Dermis blood vessel endothelial cell (primary cell): Measurements from ENCODE around the gene MAX. TPM values are rescaled to one million over a fixed set of nuclear protein-coding genes. Genes with fewer than 3 reads are reported as not detected.

Source experiments
- DNase-seq: peaks from one replicate; pipeline ENCODE4 v3.0.0; 2010
- total RNA-seq: library from RNA; depleted of rRNA; stranded (reverse); fragments of >200 nt; gene quantifications from 2 replicates; pipeline ENCODE4 v1.2.3, GENCODE V29; 2014

Gene MAX
- total RNA-seq = 35.6 and 50.9 TPM in 2 replicates

GRCh38 chr14:65102441-65103149 is at the start of gene MAX:
MAX (minus strand) TSS chr14:65102517; CDS start chr14:65102339, 178 bp downstream.
- DNase-seq = peak; percentile 99

GRCh38 chr14:65151609-65151956 is 49.3 kb upstream of the MAX start:
- DNase-seq = no peak

GRCh38 chr14:65150898-65151608 is 48.7 kb upstream of the MAX start:
- DNase-seq = no peak

- DNase-seq = no peak
These were observed 46.8 kb upstream of the MAX start for GRCh38 chr14:65149116-65149515.

GRCh38 chr14:65144170-65144569 is 41.9 kb upstream of the MAX start:
- DNase-seq = no peak

GRCh38 chr14:65142914-65143625 is 40.8 kb upstream of the MAX start:
- no peak for DNase-seq

GRCh38 chr14:65142429-65142828 is 40.1 kb upstream of the MAX start:
- DNase-seq = no peak

- no peak for DNase-seq
These were observed 39.2 kb upstream of the MAX start for GRCh38 chr14:65141523-65141922.

- DNase-seq = no peak
These were observed 35.5 kb upstream of the MAX start for GRCh38 chr14:65137648-65138307.

GRCh38 chr14:65134651-65135579 is 32.6 kb upstream of the MAX start:
- no peak for DNase-seq

GRCh38 chr14:65132855-65133254 is 30.5 kb upstream of the MAX start:
- no peak for DNase-seq

- no peak for DNase-seq
These were observed 29.0 kb upstream of the MAX start for GRCh38 chr14:65131301-65131701.

- no peak for DNase-seq
These were observed 25.8 kb upstream of the MAX start for GRCh38 chr14:65128096-65128495.

GRCh38 chr14:65117769-65118745 is 15.7 kb upstream of the MAX start:
- no peak for DNase-seq

- DNase-seq = no peak
These were observed 13.3 kb upstream of the MAX start for GRCh38 chr14:65115615-65116014.

- DNase-seq = no peak
These were observed 8.2 kb upstream of the MAX start for GRCh38 chr14:65110525-65110924.

- no peak for DNase-seq
These were observed 7.0 kb upstream of the MAX start for GRCh38 chr14:65109357-65109756.

GRCh38 chr14:65107200-65107599 is 4.9 kb upstream of the MAX start:
- no peak for DNase-seq

- DNase-seq = no peak
These were observed 4.4 kb upstream of the MAX start for GRCh38 chr14:65106736-65107135.

GRCh38 chr14:65106316-65106715 is 4.0 kb upstream of the MAX start:
- DNase-seq = no peak

GRCh38 chr14:65104791-65105190 is 2.5 kb upstream of the MAX start:
- no peak for DNase-seq
